GM19467 (cell line): ENCODE results near the gene NPM3.

ENCODE experiments used
- ATAC-seq: cut with Tn5 transposase; IDR thresholded peaks from one replicate; pipeline ENCODE4 v1.9.1; 2021; ENCODE audit warnings: mild to moderate bottlenecking, moderate library complexity; ENCODE audit not compliant: unreplicated experiment

NPM3 gene

DNA sequence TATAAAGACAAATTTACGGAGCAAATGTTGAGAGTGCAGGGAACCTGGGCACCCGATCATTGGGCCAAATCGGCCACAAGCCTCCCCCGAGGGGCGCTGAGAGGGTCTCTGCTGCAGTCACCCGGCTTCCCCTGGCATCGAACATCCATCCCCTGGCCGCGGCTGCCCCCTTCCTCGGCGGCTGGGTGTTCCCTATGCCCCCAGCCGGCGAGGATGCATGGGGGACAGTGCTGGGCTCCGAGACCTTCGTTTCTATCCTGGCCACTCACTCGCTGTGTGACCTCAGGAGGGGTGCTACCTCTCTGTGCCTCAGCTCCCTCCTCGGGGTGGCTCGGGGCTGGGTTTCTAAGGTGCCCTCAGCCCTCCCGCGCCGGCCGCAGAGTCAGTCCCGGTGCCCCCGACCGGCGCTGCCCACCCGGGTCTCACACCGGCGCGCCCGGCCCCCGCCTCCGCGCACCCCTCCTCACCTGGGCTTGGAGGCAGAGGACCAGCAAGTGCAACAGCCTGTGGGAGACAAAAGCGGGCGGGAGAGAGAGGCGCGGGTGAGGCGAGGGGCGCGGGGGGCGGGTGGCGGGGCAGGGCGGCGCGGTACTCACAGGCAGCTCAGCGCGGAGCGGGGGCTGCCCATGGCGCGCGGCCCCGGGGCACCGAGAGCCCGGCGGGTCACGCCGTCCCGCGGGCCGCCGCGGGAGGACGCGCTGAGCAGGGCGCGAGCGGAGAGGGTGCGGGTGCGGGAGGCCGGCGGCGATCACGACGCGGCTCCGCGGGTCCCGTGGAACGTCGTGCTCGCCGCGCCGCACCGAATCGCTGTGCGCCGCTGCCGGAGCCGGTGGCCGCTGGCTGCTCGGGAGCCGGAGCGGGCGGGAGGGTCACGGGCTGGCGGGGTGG is 7.7 kb downstream of the NPM3 start, which contains the start of gene FGF8:
TSS of gene FGF8 (minus strand) at position 842 of the 888 bp plus-strand sequence. CDS start at position 628, 214 bp downstream.
- no peak for ATAC-seq

DNA sequence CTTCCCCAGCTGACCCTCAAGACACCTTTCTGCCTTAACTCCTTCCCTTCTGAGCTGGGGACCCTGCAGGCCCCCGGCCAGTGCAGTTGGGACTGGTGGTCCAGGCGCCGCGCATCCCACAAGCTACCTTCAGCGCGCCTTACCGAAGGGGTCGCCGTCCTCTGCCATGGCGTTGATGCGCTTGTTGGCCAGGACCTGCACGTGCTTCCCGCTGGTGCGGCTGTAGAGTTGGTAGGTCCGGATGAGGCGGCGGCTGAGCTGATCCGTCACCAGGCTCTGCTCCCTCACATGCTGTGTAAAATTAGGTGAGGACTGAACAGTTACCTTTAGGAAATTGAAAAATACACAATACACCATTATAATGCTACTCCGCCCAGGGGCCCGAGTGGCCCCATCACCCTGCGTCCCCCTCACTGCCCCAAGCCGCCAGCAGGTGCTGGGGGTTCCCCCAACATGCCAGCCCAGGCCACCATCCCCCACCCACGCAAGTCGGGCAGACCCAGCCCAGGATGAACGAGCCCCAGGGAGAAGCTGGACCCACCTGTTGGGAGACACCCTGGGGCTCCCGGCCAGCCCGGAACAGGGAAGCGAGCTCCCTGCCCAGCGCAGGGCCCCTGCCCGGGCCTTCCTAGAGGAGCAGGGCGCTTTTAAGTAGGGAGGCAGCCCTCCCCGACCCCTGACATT is 8.5 kb downstream of the NPM3 start:
- ATAC-seq, result no peak

DNA sequence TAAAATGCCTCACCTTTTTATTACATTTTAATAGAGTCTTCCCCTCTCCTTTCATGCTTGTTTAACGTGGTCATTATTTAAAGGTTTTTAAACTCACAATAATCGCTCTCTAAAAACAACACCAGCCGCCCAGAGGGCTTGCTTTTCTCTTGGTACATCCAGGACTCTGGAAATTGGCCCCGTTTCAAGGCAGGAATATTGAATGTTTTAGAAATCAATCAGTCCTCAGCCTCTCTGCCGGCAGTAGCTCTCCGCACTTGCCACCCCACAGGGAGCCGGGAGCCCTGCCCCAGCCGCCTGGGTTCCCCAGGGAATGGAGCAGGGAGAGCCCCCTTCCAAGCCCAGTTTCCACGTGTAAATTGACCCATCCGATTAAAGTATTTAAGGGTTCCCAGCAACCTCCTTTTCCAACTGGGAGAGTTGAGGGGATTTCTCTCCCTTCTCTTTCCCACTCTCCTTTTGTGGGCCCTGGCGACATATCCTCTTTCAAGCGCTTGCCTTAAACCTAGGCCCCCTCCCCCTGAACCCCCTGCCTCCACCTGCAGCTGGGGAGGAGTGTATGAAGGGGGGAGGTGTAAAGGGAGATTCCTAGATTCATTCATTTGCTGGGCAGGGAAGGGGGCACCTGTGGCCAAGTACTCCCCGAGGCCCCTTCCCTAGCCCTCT is 9.2 kb downstream of the NPM3 start:
- no peak for ATAC-seq

DNA sequence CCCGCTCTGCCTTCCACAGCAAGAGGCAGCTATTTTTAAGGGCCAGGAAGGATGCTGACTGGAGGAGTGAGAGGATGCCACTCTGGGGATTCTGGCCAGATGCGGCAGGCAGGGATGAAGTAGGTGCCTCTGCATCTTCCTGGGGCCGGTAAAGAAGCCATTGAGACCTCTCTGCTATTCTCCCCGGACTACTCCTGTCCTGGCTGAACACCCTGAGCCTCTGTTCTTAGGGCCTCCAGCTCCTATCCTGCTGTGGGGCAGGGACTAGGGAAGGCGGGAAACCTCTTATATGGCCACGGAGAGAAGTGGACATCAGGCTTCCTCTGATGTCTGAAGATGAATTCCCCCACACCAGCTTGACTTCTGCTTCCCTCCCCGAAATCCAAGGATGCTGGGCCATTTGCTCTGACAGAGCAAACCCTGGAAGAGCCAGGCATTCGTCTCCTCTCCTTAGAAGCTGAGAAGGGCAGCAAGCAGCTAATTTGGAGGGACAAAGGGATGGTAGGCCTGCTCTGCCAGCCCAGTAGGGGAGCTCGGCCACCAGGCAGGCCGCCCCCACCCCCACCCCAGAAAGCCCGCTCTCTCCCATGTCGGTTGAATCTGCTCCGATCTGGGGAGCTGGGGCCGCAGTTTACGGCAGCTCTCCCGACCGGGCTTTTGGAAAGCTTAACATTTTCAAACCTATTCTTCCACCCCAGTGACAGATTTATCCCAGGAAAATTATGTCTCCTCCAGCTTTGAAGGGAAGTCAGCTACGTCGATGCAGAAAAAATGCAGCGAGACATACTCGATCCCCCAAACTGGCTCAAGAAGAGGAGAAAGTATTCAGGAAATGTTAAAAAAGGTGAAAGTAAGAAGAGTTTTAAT is 10.1 kb downstream of the NPM3 start:
- ATAC-seq, result no peak

DNA sequence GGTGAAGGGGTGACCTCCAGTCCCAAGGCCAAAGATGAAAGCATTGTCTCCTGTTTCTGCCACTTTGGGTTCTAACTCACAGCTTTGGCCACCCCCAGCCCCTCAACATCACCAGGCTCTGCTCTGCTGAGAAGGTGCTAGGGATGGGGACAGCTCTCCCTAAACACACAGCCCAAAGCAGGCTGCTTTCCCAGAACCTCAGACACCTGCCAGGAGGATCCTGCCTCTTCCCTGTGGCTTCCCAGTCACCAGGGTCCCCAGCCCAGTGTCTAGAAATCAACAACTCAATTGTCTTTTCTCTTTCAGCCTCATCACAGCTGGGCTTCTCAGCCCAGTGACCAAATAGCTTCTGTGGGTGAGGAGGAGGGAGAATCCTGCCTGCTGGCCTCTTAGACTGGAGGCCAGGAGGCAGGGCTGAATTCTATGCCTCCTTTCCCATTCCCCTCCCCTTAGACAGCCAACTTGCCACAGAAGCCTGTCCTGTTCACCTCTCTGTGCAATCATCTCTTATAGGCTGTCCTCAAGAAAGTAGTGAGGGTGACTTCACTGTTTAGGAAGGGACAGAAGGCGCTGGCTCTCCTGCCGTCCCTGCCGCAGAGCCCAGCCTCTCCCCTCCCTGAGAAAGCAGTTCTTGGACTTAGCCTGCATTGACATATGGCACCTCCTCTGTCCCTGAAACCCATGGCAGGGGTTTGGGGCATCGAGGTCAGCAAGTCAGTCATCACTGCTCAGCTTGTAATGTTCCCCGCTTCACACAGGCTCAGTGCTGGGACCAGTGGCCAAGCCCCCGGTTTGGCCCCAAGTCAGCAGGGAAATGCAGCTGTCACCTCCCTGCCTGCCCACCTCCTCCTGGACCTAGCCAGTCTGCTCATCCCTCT is 11.0 kb downstream of the NPM3 start:
- ATAC-seq, result no peak

DNA sequence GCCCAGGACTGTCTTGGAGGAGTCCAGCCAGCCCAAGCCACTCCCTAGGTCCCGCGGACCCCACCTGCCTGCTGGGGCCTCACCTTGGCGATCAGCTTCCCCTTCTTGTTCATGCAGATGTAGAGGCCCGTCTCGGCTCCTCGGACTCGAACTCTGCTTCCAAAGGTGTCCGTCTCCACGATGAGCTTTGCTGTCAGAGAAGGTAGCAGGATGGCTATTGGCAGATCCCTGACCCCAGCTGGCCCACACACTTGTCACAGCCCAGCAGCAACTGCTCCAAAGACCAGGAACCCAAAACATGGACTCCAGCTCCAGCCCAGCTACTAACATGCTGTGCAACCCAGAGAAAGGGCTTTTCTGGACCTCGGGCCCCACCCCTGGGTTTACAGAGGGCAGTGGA is 11.9 kb downstream of the NPM3 start:
- ATAC-seq, result no peak

DNA sequence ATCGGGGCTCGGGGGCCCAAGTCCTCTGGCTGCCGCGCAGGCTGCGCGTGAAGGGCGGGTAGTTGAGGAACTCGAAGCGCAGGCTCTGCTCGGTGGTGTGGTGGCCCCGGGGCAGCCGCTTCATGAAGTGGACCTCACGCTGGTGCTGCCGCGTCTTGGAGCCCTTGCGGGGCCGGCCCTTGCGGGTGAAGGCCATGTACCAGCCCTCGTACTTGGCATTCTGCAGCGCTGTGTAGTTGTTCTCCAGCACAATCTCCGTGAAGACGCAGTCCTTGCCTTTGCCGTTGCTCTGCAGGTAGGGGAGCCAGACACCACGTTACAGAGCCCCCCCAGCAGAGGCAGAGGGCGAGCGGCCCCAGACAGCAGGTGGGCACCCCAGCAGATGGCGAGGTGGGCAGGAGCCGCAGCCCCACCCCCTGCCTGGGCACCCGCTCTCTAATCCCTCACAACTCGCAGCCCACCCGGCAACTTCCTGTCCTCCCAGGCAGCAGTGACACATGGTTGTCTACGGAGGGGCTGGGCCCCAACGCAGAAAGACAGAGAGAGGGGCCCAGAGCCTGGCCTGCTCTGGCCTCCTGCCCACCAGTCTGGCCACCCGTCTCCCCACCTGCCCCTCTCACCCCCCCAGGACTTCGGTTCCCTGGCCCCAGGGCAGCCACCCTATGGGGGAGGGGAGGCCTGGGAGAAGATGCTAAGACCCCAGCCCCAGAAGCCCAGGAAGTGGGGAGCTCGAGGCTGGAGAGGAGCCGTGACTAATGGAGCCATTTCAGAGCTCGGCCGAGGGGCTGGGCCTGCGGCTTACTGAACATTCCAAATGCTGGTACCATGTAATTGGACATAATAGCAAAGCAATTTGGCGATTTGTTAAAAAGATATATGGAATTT is 12.7 kb downstream of the NPM3 start:
- ATAC-seq, result no peak

DNA sequence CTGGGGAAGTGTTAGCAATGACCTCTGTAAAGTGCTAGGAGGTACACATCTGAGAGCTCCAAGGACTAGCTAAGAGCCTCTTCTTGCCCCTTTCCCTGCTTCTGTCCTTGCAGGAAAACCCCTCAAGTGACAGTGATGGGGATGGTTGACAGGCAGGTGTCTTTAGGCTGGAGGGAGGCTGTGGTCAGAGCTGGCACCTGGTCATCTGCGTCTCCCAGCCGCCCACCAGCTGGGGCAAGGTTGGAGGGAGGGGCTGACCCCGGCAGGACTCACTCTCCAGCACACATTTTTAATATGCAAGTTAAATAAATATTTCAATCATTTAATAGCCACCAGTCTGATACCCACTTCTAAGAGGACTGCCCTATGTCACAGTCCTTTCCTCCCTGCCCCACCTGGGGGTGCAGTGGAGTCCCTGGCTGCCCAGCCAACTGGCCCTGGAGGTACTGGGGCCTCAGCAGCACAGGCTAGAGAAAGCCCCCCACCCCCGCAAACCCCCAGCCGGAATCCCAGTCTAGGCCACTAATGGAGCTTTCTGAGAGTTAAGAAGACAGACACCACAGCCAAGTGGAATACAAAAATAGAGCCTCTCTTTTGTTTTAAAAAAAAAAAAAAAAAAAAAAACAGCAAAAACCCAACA is 13.6 kb downstream of the NPM3 start:
- no peak for ATAC-seq

DNA sequence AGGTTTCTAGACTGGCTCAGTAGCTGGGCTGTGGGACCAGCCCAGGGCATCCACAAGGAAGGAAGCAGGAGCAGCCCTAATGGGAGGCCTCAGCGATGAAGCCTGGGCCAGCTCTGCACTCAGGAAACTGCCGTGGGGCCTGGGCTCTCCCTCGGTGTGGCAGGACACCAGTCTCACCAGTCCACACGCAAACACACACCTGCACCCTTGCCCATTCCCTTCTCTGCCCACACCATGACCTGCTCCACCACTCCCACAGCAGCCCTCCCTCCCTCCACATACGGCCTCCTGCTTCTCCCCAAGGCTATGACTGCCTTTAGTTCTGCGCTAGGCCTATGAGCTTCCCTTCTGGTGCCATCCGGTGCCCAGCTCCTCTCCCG is 14.5 kb downstream of the NPM3 start:
- ATAC-seq, result no peak

DNA sequence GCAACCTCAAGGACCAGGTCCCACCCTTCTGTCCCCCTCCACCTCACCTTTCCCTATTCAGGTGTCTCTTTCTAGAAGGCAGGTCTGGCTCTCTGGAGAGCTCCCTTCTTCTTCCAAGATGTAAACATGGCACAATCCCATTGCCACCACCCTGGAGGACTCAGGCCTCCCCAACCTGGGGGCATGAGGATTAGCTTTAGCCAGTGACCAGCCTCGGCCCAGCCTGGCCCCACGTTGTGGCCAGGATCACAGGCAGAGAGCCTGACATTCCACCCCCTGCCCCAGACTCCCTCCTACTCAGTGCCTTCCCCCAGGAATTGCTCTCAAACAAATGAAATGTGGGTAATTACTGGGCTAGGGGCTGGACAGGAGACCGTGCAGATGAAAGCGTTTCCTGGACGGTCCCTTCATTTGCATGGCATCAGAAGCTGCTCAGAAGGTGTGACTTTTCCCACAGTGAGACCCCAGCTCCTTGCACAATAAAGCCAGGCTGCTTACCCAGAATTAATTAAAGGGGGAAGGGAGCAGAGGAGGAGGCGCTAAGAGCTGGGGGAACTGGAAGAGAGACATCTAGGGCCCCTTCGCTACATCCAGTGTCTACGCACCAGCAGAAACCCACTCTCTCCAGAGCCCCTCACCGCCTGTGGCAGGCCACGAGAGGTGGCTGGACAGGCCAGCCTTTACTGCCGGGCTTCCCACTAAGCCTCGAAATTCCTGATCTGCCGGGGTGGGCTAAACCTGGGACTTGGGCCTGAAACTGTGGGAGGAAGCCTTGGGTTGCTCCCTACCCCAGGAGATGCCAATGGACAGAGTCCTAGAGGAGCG is 15.1 kb downstream of the NPM3 start:
- ATAC-seq, result no peak

DNA sequence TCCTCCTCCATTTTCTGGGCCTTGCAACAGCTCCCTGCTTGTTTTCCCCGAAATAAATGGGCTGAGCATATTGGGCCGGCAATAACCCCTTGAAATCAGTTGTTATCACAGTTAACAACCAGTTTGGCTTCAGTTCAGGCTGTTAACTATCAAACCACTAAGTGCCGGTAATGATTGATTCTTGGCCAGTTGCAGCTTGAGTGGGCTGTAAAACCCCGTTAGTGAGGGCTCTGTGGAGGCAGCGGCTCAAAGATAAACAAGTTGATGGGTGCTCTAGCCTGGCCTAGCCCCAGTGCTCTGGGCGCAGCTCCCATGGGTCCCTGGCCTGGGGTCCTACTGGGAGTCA is 15.7 kb downstream of the NPM3 start:
- ATAC-seq, result no peak

DNA sequence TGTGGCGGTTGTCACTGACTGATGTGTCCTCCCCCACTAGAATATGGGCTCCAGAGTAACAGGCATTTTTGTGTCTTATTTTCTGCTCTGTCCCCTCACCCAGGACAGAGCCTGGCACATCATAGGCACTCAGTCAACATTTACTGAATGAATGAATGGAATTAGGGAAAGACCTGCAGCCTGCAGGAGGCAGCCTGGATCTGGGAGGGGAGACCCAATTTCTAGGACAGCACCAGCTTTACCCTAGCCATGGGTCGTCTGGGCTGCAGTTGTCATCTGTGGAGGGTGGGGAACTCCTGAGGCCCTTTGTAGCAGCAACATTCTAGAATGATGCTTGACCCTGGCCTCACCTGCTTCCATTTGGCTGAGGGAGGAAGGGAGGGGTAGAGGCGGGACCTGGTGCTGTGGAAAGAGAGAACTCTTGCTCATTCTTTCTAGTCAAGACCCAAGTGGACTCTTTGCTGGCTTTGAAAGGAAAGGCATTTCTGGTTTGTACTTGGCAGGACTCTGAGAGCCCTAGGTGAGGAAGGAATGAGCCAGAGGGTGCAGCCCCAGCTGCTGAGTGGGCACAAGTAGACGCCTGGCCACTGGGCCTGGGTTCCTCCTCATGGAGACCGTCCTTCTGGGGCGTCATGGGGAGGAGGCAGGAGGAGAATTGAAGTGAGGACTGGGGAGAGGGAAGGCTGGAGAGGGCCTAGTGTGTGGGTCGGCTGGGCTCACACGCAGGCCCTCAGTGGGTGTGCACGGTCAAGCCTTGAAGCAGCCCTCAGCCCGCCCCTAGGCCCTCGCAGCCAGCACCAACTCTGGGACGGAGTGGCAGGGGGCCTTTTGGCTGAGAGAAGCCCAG is 16.3 kb downstream of the NPM3 start:
- no peak for ATAC-seq

DNA sequence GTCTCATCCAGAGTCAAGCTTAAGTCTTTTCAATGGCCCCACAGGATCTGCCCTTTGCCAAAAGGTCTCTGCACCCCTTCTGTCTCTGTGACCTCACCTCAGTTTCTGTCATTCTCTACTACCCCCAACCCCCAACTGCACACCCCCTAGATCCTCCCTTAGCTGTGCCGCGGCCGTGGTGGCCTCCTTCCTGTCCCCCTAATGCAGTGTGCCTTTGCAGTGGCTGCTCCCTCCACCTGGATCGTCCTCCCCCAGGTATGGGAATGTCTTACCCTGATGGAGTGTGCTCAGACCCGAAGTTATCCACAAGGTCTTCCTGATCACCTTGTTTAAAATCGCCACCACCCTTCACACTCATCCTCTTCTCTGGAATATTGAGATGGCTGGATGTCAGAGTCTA is 16.9 kb downstream of the NPM3 start:
- ATAC-seq, result no peak

DNA sequence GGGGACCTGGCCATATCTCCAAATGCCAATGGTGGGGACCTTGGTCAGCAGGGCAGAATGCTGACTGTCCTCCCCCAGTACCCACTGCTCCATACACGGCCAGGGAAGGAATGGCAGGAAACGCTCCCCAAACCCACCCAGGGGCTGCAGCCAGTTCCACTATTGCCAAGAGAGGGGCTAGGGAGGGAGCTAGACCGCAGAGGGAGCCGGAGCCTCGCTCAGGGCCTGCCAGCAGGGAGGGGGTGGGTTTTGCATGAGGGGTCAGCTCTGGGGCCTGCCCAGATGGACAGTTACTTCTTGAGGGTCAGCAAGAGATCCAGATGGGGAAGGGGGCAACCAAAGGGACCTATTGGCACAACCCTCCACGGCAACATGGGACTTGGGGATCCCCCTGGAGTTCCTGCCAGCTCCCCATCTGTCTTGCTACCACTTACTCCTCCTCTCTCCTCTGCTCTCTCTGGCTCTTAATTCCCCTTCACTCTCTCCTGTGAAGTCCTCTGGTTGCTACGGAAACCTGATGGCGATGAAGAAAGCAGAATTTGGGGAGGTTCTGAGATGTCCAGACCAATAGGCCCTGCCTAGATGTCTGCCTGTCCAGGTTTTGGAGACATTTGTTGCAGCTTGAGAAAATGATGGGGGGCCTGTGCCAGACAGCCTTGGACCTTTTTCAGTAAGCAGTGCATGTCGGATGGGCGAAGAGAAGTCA is 20.0 kb downstream of the NPM3 start:
- no peak for ATAC-seq

DNA sequence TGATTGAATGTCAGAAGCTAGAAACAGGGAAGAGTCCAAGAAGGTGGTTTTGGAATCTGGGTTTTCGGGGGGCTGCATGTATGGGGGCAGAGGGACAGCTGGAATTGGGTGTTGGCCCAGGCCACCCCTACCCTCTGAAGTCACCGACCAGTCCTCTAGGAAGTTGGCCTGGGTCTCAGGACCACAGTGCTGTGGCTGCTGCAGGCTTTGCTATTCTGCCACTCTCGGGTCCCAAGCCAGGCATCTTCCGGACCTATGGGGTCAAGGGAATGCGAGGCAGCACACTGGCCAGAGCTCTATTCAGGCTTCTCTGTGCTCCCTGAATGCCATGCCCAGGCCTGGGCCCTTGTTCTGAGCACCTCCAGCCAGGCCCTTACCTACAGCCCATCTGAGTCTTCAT is 20.5 kb downstream of the NPM3 start:
- ATAC-seq, result no peak

DNA sequence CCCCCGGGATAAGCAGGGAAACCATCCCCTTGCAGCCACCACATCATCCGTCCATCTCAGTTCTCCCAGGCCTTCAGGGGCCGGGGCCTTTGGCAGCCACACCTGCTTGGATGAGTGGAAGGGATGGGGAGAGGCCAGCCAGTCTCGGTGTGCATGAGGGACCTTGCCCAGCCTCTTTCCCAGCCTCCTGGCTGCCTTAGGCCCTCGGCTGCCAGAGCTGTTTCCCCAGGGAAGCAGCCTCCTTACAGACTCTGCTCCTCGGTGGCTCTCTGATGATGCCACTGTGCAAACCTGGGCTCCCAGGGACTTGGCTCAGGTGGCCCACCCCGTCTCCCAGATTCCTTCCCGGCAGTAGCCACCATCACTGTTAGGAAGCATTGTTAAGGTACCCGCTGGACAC is 22.0 kb downstream of the NPM3 start:
- no peak for ATAC-seq
